ENCODE data around the gene MICOS13.

MICOS13 gene

GRCh38 chr19:5687360-5688198, 7.3 kb upstream of the MICOS13 start:
- DNase-seq: no peak

GRCh38 chr19:5686647-5687359, 6.5 kb upstream of the MICOS13 start:
- DNase-seq: peak; percentile 93 to 98

- no peak for DNase-seq
Measured at GRCh38 chr19:5686326-5686646, 6.0 kb upstream of the MICOS13 start.

GRCh38 chr19:5684694-5685430, 4.5 kb upstream of the MICOS13 start:
- DNase-seq: no peak

DNA sequence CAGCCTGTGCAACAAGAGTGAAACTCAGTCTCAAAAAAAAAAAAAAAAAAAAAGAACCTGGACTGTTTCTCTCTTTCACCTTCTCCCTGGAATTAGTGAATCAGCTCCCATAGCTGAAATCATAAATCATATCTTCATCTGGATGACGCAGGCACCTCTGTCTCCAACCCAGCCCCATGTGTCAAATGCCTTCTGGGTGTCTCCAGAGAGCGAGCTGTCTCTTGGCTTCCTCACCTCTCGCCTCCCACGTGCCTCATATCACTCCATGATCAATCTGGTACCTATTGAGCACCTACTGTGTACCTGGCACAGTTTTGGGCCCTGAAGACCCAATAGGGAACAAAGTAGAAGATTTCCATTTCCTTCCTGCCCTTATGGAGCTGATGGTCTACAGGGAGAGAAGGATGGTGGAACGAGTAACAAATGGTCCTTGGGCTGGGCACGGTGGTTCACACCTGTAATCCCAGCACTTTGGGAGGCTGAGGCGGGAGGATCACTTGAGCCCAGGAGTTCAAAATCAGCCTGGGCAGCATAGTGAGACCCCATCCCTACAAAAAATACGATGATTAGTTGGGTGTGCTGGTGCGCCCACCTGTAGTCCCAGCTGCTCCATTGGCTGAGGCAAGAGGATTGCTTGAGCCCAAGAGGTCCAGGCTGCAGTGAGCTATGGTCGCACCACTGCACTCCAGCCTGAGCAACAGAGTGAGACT, 3.0 kb upstream of the MICOS13 start:
- no peak for DNase-seq

- no peak for DNase-seq
Measured at GRCh38 chr19:5682107-5682482, 1.8 kb upstream of the MICOS13 start.

DNA sequence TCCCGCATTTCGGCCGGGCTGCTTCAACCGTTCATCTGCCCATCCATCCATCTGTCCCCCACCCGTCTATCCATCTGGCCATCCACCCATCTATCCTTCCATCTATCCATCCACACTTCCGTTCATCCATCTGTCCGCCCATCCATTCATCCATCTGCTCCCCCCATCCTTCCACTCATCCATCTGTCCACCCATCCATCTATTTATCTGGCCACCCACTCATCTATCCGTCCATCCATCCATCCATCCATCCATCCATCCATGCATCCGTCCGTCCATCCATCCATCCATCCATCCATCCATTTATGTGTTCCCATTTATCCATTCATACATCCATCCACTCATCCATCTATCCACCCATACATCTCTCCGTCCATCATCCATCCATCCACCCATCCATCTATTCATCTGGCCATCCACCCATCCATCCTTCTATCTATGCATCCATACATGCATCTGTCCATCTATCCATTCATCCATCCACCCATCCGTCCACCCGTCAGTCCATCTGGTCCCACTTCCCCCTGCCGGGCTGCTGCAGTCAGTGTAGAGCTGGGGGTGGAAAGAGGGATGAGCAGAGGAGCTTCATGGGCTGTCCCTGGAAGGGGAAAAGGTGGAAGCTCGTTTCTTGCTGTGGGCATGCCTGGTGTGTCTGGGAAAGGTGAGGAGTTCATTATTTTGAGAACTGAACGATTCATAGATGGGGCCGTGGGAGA, 1.2 kb upstream of the MICOS13 start:
- DNase-seq: no peak

DNA sequence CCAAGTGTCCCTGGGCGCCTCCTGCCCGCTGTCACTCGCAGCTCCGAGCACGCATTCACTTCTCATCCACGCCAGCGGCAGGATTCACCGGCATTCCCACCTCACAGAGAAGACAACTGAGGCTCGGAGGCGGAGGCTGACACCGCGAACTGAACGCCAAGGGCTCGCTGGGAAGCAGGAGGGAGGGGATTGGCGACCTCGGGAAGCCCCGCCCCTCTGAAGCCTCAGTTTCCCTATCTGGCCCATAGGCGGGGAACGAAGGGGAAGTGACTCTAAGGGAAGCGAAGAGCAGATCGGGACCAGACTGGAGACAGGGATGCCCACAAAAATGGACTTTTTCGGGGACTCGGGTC, 256 bp downstream of the MICOS13 start:
- DNase-seq: no peak

DNA sequence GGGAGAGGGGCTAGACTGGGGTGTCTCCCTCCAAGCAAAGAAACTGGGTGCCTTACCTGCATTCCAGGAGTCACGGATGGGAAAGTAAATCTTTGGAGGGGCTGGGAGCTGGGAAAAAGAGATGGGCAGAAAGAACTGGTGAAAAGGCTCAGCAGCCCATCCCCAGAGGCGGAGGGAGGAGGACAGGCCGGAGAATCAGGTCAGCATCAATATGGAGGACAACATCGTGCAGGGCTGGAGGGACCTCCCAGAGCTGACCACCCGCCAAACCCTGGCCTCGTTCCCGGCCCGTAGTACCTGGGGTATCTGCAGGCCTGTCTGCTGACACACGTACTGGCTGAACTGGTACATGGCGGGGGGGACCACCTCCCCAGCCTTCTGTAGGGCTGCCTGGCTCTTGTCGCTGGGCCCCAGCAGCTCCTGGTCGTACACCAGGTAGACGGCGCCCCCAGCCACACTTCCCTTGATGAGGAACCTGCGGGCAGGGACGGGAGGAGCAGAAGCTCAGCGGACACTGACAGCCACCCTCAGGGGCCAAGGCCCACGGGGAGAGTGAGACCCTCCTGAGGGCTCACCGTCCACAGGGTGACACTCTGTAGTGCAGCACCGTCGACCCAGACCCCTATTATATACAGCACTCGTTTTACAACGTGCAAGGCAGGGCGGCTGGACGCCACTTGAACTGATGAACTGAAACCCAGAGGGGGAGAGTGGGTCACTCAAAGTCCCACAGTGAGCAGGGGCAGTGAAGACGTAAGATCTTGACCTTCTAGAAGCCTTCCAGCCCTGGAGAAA, 830 bp downstream of the MICOS13 start:
- DNase-seq: no peak

DNA sequence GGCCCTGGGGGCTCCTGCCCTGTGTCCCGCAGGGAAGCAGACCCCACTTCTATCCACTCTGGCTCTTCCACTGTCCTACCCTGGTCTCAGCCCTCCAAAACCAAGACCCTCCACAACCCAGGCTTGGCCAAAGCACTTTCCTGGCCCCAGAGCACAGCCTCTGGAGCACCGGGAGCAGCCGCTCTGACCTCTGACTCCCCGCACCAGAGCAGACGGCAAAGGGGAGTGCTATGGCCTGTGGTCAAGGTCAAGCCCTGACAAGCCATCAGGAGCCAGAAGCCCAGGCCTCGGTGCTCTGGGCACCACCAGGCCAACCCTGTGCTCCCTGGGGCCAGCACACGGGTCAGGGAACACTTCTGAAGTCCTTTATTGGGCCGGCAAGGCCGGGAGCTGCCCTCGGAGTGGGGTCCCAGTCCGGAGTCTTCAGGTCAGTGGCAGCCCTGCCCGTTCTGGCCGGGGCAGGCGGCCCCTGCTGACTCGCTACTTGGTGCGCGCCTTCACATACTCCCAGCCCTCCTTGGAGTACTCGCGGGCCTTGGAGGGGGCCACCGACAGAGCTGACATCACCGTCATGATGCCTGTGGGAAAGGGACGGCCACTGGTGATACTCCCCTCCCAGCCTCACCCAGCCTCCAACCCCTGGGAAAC, 2.1 kb downstream of the MICOS13 start:
- DNase-seq: no peak

DNA sequence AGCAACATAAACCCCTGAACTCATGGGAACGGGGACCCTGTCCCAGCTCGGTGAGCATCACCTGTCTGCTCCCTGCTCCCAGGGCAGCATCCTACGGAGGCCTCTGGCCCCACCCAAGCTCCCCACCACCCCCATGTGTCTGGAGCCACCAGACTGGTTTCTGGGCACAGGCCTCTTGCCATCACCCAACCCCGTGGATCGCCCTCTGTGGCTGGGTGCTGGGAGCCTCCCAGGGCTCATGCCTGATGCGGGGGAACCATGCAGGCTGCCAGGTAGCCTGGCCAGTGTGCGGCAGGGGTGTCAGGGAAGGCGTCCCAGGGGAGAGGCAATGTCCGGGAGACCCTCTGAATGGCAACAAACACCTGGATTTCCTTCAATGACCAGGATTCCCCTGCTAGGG, 2.7 kb downstream of the MICOS13 start:
- no peak for DNase-seq

DNA sequence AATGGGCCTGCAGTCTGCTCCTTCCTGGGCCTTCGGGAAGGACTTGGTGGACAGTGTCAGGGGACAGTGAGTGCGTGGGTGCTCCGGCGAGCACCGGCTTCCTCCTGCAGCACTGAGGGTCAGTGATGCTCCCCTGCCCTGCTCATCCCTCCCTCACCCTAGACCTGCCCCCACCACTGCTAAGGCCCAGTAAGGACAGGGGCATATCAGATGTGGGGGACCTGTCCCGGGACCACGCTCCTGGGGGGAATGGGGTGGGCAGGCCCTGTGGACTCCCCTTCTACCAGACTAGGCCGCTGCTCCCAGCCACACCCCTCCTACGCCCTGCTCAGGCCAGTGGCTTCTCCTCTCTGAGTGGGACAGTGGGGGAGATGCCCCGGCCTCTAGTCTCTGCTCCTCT, 3.2 kb downstream of the MICOS13 start:
- no peak for DNase-seq

GRCh38 chr19:5676772-5677105, 3.6 kb downstream of the MICOS13 start:
- DNase-seq: no peak

DNA sequence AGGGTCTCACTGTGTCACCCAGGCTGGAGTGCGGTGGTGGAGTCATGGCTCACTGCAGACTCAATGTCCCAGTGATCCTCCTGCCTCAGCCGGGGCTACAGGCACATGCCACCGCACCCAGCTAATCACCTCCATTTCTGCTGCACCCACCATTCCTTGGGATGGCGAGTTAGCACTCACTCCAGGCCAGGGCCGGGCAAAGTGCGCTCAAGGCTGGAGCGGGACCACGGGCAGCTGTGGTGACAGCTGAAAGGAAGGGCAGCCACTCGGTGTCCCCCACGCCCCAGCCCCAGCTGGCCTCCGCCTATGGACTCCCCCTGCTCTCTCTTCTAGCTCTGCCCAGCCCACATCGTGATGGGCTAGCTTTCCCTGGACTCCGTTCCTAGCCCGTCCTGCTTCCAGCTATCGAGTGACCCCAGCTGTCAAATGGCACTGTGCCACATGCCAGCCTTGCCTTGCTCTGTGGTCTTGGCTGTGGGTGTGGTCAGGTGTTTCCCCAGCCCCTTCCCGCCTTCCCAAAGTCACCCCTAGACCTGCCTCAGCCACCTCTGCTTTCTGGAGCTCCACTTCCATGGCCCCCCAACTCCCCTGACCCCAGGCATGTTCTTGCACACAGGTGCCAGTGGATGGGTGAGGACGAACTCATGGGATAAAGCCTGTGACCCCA, 4.1 kb downstream of the MICOS13 start:
- no peak for DNase-seq

DNA sequence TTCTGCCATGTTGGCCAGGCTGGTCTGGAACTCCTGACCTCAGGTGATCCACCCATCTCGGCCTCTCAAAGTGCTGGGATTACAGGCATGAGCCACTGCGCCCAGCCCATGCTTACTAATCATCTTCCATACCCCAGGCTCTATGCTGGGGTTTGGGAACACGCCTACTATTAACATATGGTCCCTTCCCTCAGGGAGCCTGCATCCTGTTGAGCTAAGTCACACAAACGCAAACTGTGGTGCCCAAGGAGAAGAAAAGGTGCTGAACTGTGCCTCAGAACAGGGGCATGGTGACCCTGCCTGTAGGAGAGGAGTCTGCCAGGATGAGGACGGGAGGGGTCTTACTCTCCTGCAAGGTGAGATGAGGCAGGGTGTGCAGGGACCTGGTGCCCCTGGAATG, 5.6 kb downstream of the MICOS13 start:
- no peak for DNase-seq

GRCh38 chr19:5673752-5674151, 6.6 kb downstream of the MICOS13 start:
- no peak for DNase-seq

- DNase-seq: no peak
Measured at GRCh38 chr19:5672708-5673459, 7.4 kb downstream of the MICOS13 start.

DNA sequence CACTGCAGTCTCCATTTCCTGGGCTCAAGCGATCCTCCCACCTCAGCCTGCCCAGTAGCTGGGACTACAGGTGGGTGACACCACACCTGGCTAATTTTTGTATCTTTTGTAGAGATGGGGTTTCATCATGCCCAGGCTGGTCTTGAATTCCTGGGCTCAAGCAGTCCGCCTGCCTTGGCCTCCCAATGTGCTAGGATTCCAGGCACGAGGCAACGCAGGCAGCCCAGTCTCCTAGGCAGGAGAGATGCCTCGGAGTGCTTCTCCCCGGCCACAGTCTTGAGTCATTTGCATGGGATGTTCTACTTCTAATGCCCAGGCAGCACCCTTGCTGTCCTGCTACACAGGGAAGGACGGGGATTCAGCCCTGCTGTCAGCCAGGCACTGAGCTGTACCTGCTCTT, 8.7 kb downstream of the MICOS13 start:
- no peak for DNase-seq

- no peak for DNase-seq
Measured at GRCh38 chr19:5669212-5669611, 11.1 kb downstream of the MICOS13 start.

DNA sequence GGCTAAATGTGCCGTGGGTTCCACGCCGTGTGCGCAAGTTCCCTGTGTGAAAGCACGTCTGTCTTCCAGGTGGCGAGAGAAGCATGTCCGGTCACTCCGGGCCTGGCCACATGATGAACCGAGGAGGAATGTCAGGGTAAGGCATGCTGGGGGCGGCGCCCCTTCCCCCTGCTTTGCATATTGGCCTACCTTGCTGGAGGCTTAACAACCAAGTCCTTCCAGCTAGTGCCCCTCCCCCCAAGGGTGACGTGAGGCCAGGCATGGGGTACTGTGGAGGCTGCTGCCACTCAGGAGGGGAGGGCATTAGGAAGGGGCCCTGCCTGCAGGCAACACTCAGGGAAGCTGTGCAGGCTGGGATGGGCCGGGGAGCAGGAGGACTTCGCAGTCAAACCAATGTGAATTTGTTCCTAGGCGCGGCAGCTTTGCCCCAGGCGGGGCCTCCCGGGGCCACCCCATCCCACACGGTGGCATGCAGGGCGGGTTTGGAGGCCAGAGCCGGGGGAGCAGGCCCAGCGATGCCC, 12.5 kb downstream of the MICOS13 start:
- DNase-seq: no peak
